Endothelial cell of umbilical vein (primary cell): Measurements from ENCODE around the gene SLC25A21.

Experiments used
- CTCF ChIP-seq, 2 donors: IDR thresholded peaks; 1 replicate in 1 of 2; 2 replicates in 1 of 2; pipeline ENCODE4 v1.5.1; 2011; ENCODE audit warnings: low read length in 2 of 2, mild to moderate bottlenecking in 2 of 2, moderate library complexity in 2 of 2, control low read depth in 1 of 2, inconsistent platforms in 1 of 2, low read depth in 1 of 2; ENCODE audit not compliant: insufficient read depth in 1 of 2; ENCODE audit errors: extremely low read depth in 1 of 2
- EZH2 ChIP-seq: IDR thresholded peaks from 2 replicates; pipeline ENCODE4 v1.6.1; 2012; ENCODE audit warnings: borderline replicate concordance, low read depth, mild to moderate bottlenecking, moderate library complexity, low read length, inconsistent platforms; ENCODE audit not compliant: severe bottlenecking
- MAX ChIP-seq: IDR thresholded peaks from 2 replicates; pipeline ENCODE4 v1.6.1; 2011; ENCODE audit not compliant: insufficient read depth, insufficient read length
- POLR2AphosphoS5 ChIP-seq: IDR thresholded peaks from 2 replicates; pipeline ENCODE4 v1.6.1; 2012; ENCODE audit warnings: low read depth, mild to moderate bottlenecking, control low read depth, low read length, moderate library complexity; ENCODE audit not compliant: insufficient read depth

- TF ChIP-seq POLR2AphosphoS5 (no peak), CTCF (IDR thresholded peaks at IDR 0.05; ENCODE audit: extremely low read depth in 1 of 2, insufficient read depth in 1 of 2, low read depth in 1 of 2, low read length in 2 of 2) (no peak), MAX (no peak), EZH2 (no peak)
These were observed 313.3 kb downstream of the SLC25A21 start for GRCh38 chr14:36859119-36859518.
